ELF-1 (cell line): ENCODE measurements around the gene SERPINE2.

Source experiments
- DNase-seq: peaks from one replicate; pipeline ENCODE4 v3.0.0-alpha.2; 2016; ENCODE audit warnings: low read depth, low spot score

SERPINE2 gene

DNA sequence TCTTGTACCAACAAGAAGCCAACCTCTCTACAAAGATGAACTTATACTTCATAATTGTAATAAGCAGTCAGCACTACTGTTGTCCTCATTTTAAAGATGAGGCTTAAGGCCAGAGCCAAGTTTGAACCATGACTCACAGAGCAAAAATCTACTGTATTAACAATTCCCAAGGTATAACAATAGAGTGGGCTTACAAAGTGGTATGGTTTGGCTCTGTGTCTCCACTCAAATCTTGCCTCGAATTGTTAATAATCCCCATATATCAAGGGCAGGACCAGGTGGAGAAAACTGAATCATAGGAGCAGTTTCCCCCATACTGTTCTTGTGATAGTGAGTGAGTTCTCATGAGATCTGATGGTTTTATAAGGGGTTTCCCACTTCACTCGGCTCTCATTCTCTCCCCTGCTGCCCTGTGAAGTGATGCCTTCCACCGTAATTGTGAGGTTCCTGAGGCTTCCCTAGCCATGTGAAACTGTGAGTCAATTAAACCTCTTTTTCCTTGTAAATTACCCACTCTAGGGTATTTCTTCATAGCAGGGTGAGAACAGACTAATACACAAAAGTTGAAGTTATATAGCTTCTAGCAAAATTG is 62.4 kb downstream of the SERPINE2 start:
- no peak for DNase-seq

- no peak for DNase-seq
Measured at GRCh38 chr2:223973606-223974005, 65.5 kb downstream of the SERPINE2 start.

DNA sequence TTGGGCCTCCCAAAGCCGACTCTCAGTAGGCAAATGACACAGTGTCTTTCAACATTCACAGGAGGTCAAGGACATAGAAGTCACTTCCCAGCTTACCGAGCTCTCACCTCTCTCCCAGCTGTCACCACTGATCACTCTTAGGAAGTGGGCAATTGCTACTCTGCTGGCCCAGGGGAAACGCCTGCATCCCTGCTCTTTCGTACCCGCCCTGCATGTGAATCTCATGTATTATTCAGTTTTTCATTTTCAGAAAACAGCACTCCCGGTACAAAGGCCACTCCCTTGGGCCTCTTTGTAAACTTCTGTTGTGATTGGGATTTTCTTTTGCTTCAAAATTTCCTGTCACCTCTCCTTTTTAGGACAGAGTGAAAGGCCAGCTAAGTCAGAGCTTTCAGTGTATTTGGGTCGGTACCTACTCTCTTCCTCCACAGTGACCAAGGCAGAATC is 66.4 kb downstream of the SERPINE2 start:
- DNase-seq = no peak

- no peak for DNase-seq
Measured at GRCh38 chr2:223971731-223972130, 67.4 kb downstream of the SERPINE2 start.

DNA sequence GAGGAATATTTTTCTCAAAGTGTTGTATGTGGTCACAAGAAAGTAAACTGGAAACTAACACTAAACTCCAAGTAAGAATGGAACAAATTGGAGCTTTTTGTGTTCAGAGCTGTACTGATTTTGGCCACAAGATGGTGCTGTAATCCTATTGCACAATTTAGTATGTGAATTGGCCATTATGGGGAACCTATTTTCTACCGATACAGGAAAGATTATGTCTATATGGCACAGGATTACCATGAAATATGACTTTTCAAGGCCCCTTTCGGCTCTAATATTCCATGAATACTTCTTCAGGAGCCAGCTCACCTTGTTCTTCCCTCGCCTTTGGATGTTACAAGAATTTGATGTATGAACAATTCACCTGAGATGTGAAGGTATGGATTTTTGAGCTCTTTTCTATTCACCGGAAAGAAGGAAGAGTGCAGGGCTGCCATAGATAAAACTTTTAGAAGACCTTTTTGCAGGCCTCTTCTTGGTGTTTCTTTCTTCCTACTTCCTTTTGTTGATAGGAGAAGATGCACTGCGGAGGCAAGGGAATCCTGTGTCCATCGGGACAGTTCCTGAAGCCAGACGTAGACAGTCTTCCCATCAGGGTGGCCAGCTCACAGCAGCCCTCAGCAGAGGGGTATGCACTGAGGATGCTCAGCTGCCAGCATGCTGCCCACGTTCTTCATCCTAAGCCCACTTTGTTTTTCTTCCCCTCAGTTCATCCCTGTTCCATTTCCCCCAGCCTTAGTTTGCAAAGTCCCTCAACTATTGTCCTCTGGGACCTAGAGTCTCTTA is 68.5 kb downstream of the SERPINE2 start:
- DNase-seq = peak; percentile 27

GRCh38 chr2:223969856-223970255 is 69.2 kb downstream of the SERPINE2 start:
- DNase-seq = no peak

GRCh38 chr2:223969315-223969714 is 69.8 kb downstream of the SERPINE2 start:
- no peak for DNase-seq

- no peak for DNase-seq
Measured at GRCh38 chr2:223967981-223968380, 71.1 kb downstream of the SERPINE2 start.

DNA sequence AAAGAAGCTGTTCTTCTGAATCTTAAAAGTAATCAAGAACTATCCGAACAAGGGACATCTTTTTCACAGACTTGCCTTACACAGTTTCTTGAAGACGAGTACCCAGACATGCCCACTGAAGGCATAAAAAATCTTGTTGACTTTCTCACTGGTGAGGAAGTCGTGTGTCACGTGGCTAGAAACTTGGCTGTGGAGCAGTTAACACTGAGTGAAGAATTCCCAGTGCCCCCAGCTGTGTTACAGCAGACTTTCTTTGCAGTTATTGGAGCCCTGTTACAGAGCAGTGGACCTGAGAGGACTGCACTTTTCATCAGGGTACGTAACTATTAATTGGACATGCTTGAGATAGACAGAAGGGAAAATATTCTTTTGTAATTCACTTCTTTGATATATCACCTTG is 79.4 kb downstream of the SERPINE2 start:
- no peak for DNase-seq

DNA sequence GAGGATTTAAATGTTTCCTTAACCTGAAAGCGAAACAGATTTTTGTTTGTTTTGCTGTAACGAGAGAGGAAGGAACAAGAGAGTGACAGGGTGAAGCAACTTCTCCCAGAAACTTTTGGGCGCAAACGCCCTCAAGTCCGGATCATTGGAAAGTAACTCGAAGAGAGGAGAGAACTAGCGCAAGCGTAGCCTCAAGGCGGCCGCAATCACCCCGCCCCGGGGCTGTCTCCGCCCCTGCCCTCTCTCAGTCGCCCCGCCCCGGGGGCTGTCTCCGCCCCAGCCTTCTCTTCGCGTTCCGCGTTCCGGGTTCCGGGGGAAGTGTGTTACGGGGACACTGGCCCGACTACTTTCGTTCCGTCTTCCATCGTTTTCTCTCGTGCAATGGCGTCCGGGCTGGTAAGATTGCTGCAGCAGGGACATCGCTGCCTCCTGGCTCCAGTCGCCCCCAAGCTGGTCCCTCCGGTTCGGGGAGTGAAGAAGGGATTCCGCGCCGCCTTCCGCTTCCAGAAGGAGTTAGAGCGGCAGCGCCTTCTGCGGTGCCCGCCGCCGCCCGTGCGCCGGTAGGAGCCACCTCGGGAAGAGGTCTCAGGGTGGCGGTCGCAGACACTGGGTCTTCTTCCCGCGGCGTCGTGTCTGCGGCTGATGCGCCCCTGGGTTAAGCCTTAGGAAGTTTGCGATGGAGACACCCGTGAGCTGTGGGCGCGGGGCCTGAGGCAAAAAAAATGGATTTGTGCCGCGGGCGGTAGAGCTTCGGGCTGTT is 81.8 kb downstream of the SERPINE2 start, which contains the start of gene MRPL44:
TSS of gene MRPL44 (plus strand) at position 372 of the 760 bp plus-strand sequence. CDS start at position 382, 10 bp downstream.
- peak; percentile 96 for DNase-seq

GRCh38 chr2:223956300-223956699 is 82.8 kb downstream of the SERPINE2 start:
- no peak for DNase-seq

GRCh38 chr2:223954401-223954800 is 84.7 kb downstream of the SERPINE2 start:
- DNase-seq = no peak

GRCh38 chr2:223952280-223952968 is 86.7 kb downstream of the SERPINE2 start:
- DNase-seq = no peak

- DNase-seq = no peak
Measured at GRCh38 chr2:223950448-223951347, 88.4 kb downstream of the SERPINE2 start.

- no peak for DNase-seq
Measured at GRCh38 chr2:223949241-223949840, 89.7 kb downstream of the SERPINE2 start.

DNA sequence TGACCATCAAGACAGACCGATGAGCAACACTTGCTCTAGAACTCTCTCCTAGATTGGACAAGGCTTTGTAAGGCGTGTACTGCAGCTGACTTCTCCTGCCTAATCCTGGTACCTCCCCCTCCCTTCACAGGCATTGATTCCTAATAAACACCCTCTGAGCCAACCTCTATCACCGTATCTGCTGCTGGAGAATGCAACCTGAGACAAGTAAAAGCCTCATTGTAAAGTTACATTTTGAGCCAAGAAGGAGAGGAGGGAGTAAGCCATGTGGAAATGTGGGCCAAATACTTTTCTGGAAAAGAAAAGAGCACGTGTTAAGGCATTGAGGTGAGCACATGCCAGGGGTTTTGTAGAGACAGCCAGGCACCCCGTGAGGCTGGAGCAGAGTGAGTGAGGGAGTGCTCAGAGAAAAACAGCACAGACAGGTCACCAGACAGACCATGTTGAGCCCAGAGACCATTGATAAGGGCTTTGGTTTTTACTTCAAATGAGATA is 91.3 kb downstream of the SERPINE2 start:
- peak; percentile 46 for DNase-seq

- DNase-seq = no peak
Measured at GRCh38 chr2:223945755-223946154, 93.3 kb downstream of the SERPINE2 start.

- DNase-seq = peak; percentile 88
Measured at GRCh38 chr2:223944703-223945531, 94.2 kb downstream of the SERPINE2 start, which contains the start of gene WDFY1. Gene WDFY1 (minus strand): TSS chr2:223945335. CDS start chr2:223945284, 51 bp downstream.

- peak; percentile 39 for DNase-seq
Measured at GRCh38 chr2:223944166-223944702, 94.9 kb downstream of the SERPINE2 start.
